ENCODE data around the gene CYB5RL.
"Not testable (repeated sequence)": the region's sequence is repeated elsewhere in the genome, so short reads cannot be mapped to it uniquely, and the experiment has no call there.

The CYB5RL gene, protein sequence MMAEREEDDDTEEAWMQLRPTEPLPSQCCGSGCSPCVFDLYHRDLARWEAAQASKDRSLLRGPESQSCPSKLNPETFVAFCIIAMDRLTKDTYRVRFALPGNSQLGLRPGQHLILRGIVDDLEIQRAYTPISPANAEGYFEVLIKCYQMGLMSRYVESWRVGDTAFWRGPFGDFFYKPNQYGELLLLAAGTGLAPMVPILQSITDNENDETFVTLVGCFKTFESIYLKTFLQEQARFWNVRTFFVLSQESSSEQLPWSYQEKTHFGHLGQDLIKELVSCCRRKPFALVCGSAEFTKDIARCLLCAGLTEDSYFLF

GRCh38 chr1:54199765-54200518 is at the start of gene CYB5RL, which contains the start of gene MRPL37:
CYB5RL (minus strand) TSS chr1:54200030; CDS start chr1:54195616, 4,414 bp downstream.
MRPL37 (plus strand) TSS chr1:54200167; CDS start chr1:54200244, 77 bp downstream.
- peak; percentile 93 for DNase-seq

DNA sequence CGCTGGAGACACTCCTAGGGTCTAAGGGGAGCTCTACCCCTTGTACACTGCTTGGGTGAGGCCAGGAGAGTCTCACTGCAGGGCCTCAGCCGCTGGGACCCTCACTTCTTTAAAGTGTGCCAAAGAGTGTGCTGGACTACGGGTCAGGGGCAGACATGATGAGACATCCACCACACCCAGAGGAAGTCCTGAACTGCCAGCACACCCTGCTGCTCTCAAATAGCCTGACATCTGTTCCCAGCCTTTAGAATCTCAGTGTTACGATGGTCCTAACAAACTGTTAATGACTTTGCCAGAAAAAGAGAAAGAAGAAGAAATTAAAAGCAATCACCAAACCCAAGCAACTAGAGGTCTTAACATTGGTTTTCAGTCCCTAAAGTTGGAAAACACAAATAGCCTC is 49.1 kb upstream of the CYB5RL start:
- no peak for DNase-seq

DNA sequence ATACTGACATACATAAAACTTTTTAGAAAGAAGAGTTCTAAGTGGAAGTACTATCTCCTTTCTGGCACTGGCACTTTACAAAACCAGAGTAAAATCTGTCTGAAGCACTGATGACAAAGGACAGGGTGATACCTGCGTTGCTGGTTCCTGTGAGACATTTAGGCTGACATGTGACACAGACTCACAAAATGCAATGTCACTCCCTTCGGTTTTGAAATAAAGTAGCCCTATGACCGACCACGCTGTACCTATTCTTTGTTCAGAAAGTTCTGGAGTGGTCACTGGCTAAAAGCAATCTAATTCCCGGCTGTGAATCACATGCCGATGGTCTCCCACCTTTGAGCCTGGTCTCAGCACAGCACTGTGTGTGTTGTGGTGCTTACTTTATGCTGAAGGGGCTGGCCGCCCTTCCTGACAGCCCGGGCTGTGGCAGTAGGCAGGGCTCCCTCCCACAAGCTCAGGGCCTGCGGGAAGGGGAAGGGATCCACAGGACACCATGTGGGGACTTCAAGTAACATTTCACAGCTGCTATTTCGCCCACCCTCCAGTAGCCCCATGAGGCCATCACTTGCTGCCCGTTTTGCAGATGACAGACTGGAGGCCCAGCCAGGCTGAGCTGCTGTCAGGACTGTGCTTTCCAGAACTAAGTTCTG is 48.2 kb upstream of the CYB5RL start:
- DNase-seq: no peak

GRCh38 chr1:54246116-54246721 is 46.4 kb upstream of the CYB5RL start:
- DNase-seq: no peak

GRCh38 chr1:54245501-54245900 is 45.7 kb upstream of the CYB5RL start:
- DNase-seq: no peak

DNA sequence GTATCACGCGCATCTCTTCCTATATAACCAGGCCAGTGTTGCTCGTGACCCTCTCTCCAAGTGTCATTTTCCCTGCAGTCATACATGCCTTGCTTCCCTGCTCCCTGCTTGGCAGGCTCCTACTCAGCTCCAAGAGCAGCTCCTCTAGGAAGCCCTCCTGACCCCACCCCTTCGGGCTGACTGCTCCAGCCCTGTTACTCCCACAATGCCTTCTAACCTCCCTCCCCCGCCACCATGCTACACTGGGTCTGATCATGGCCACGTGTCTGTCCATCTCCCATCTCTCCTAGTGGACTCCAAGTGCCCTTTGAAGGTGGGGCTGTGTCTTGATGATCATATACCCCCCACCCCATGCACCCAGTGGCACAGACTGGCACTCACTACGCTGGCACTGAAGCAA is 44.8 kb upstream of the CYB5RL start:
- DNase-seq: no peak

DNA sequence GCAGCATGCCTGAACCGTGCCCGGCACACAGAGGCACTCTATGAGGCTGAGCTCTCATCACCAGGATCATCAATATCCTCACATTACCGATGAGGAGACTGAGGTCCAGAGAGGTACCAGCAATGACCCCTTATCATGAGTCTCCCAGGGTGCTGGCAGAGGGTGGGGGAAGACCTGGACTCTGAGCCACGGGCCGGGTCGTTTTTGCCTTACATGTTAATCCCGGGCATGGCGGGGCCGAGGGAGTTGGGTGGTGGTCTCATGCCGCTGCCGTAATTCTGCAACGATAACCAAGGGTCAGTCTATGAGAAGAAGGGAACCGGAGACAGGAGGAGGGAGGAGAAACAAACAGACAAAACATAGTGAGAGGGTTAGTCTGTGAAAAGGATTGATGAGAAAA is 43.2 kb upstream of the CYB5RL start:
- DNase-seq: no peak

GRCh38 chr1:54241364-54241763 is 41.5 kb upstream of the CYB5RL start:
- no peak for DNase-seq

DNA sequence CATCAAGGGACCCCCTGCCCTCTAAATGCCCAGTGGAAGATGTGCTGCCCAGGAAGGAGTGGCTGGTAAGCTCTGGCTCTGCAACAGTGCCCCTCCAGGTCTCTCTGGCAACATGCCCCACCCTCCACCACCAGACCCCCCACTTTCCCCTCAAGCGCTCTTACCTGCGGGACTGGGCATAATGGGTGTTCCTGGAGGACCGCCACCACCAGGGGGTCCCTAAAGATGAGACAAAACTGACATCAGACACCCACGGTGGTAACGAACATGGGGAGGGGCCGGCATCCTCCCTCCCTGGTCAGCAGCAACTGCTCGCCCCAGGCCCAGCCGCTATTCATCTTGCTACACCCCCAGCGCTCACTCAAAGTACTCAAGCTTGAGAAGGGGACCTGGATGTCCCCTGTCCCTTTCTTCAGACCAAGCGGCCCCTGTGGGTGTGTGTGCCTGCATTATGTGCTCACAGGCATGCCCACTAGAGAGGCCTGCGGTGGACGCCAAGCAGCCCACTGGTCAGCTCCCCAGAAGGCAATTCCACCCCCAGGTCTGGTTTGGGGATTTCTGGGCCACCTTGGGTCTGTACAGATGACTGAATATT is 41.0 kb upstream of the CYB5RL start:
- DNase-seq: no peak

GRCh38 chr1:54239631-54240031 is 39.8 kb upstream of the CYB5RL start:
- no peak for DNase-seq

GRCh38 chr1:54239035-54239383 is 39.2 kb upstream of the CYB5RL start:
- DNase-seq: no peak

DNA sequence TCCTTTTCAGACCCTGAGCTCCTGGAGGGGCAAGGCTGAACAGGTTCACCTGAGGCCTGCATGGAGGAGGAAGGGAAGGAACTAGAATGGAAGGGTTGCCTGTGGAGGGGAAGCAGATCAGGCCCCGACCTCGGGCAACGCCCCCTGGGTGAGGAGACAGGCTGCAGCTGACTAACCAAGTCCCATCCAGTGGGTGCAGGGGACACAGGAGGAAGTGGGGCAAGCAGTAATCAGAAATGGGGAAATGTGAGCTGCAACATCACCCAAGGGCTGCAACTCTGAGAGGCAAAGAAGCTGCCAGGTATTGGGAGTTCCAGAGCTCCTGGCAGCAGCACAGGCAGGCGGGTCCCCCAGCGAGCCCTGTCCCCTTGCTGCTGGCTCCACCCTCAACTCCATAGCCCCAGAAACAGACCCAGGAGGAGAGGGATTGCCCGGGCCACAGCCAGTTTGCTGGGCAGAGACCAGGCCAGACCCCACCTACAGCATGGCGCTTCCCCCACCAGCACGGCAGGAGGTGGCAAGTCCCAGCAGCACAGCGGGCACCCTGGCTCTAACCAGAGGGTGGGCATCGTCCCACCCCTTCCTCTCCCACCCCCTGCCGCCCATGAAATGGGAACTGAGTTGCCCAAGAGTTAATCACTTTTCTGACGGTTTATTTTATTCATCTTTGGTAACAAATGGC is 38.7 kb upstream of the CYB5RL start:
- DNase-seq: no peak

GRCh38 chr1:54237586-54237985 is 37.8 kb upstream of the CYB5RL start:
- no peak for DNase-seq

GRCh38 chr1:54234284-54234683 is 34.5 kb upstream of the CYB5RL start:
- no peak for DNase-seq

DNA sequence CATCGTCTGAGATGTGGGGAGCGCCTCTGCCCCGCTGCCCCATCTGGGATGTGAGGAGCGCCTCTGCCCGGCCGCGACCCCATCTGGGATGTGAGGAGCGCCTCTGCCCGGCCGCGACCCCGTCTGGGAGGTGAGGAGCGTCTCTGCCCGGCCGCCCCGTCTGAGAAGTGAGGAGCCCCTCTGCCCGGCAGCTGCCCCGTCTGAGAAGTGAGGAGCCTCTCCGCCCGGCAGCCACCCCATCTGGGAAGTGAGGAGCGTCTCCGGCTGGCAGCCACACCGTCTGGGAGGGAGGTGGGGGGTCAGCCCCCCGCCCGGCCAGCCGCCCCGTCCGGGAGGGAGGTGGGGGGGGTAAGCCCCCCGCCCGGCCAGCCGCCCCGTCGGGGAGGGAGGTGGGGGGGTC is 33.4 kb upstream of the CYB5RL start:
- not testable (repeated sequence) for DNase-seq

DNA sequence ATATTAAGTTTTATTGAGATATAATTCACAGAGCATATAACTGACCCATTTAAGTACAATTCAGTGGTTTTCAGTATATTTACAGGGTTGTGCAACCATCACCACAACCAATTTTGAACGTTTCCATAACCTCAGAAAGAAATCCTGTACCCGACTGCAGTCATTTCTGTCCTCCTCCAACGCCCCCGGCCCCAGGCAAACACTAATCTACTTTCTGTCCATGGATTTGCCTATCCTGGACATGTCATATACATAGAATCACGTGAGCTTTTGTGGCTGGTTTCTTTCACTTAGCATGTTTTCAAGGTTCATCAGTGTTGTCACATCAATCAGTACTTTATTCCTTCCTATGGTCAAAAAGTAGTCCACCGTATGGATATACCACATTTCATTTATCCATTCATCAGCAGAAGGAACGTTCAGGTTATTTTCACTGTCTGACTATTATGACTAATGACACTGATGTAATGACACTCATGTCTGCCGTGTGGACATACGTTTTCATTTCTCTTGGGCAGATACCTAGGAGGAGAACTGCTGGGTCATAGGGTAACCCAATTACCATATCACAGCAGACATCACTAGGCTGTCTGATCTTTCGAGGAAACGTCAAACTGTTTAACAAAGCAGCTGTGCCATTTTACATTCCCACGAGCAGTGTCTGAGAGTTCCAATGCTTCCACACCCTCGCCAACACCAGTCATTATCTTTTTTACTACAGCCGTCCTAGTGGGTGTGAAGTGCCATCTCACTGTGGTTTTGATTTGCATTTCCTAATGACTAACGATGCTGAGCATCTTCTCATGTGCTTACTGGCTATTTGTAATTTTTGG is 30.9 kb upstream of the CYB5RL start:
- peak; percentile 63 for DNase-seq

GRCh38 chr1:54229281-54229891 is 29.6 kb upstream of the CYB5RL start:
- DNase-seq: peak; percentile 53

- DNase-seq: no peak
Measured at GRCh38 chr1:54228638-54229079, 28.8 kb upstream of the CYB5RL start.

GRCh38 chr1:54227891-54228310 is 28.1 kb upstream of the CYB5RL start:
- no peak for DNase-seq

- no peak for DNase-seq
Measured at GRCh38 chr1:54227091-54227602, 27.3 kb upstream of the CYB5RL start.

Data from stimulated activated CD4-positive, alpha-beta T cell treated with anti-CD3 and anti-CD28 coated beads, Interleukin-15, amount 100 ng/mL, for 24 hours (primary cell).